GM18519 (cell line): Measurements from ENCODE around the gene EIF2D.
A peak's percentile ranks its signal among the peaks of the same experiment; 100 is the strongest.
"Not testable (repeated sequence)": the region's sequence is repeated elsewhere in the genome, so short reads cannot be mapped to it uniquely, and the experiment has no call there.

Experiments
- ATAC-seq: cut with Tn5 transposase; IDR thresholded peaks from one replicate; pipeline ENCODE4 v1.9.1; 2021; ENCODE audit warnings: mild to moderate bottlenecking, moderate library complexity; ENCODE audit not compliant: unreplicated experiment, low FRiP score

EIF2D gene

GRCh38 chr1:206612129-206612876, at the start of gene EIF2D:
EIF2D (minus strand) TSS chr1:206612465; CDS start chr1:206612342, 123 bp downstream.
- peak; percentile 59 for ATAC-seq

- ATAC-seq, result no peak
Observed at GRCh38 chr1:206661161-206661820, 49.0 kb upstream of the EIF2D start.

- no peak for ATAC-seq
Observed at GRCh38 chr1:206660136-206660535, 47.9 kb upstream of the EIF2D start.

GRCh38 chr1:206658981-206659273, 46.7 kb upstream of the EIF2D start:
- no peak for ATAC-seq

GRCh38 chr1:206658264-206658980, 46.2 kb upstream of the EIF2D start:
- no peak for ATAC-seq

- ATAC-seq, result no peak
Observed at GRCh38 chr1:206657751-206658150, 45.5 kb upstream of the EIF2D start.

- ATAC-seq, result no peak
Observed at GRCh38 chr1:206656936-206657335, 44.7 kb upstream of the EIF2D start.

- ATAC-seq, result no peak
Observed at GRCh38 chr1:206655471-206655882, 43.2 kb upstream of the EIF2D start.

- no peak for ATAC-seq
Observed at GRCh38 chr1:206654828-206655227, 42.6 kb upstream of the EIF2D start.

GRCh38 chr1:206653715-206654459, 41.6 kb upstream of the EIF2D start:
- no peak for ATAC-seq

- ATAC-seq, result no peak
Observed at GRCh38 chr1:206651958-206652890, 40.0 kb upstream of the EIF2D start.

- no peak for ATAC-seq
Observed at GRCh38 chr1:206651014-206651413, 38.7 kb upstream of the EIF2D start.

GRCh38 chr1:206649261-206649921, 37.1 kb upstream of the EIF2D start:
- no peak for ATAC-seq

- no peak for ATAC-seq
Observed at GRCh38 chr1:206647224-206647623, 35.0 kb upstream of the EIF2D start.

- ATAC-seq, result no peak
Observed at GRCh38 chr1:206646504-206646903, 34.2 kb upstream of the EIF2D start.

- no peak for ATAC-seq
Observed at GRCh38 chr1:206643118-206643698, 30.9 kb upstream of the EIF2D start.

GRCh38 chr1:206642074-206642473, 29.8 kb upstream of the EIF2D start:
- not testable (repeated sequence) for ATAC-seq

GRCh38 chr1:206637605-206638004, 25.3 kb upstream of the EIF2D start:
- no peak for ATAC-seq

- ATAC-seq, result no peak
Observed at GRCh38 chr1:206636671-206637070, 24.4 kb upstream of the EIF2D start.
